Thoracic aorta (tissue), 2 donors: Measurements from ENCODE around the gene OR2A14. TPM values are rescaled to one million over a fixed set of nuclear protein-coding genes. Genes with fewer than 3 reads are reported as not detected.
"Not testable (repeated sequence)": the region's sequence is repeated elsewhere in the genome, so short reads cannot be mapped to it uniquely, and the experiment has no call there.

Experiments used
- ATAC-seq: fragments of 150-250 bp; one replicate; pipeline ENCODE4 v1.8.0; 2017; ENCODE audit warnings: low read depth; ENCODE audit not compliant: insufficient number of reproducible peaks, low FRiP score
- DNase-seq: peaks from one replicate; pipeline ENCODE4 v3.0.0-alpha.2; 2020; ENCODE audit warnings: low spot score
- H3K27ac ChIP-seq, 2 donors: fragments of 200-600 bp; sonication (generic); 1 replicate in 1 of 2; 2 replicates in 1 of 2; pipeline ENCODE4 v1.5.1; 2016; ENCODE audit warnings: mild to moderate bottlenecking in 2 of 2, moderate library complexity in 2 of 2
- H3K27me3 ChIP-seq: fragments of 200-600 bp; sonication (generic); replicated peaks from 2 replicates; pipeline ENCODE4 v1.6.0; 2016; ENCODE audit warnings: mild to moderate bottlenecking; ENCODE audit not compliant: insufficient read depth
- H3K36me3 ChIP-seq: fragments of 200-600 bp; sonication (generic); one replicate; pipeline ENCODE4 v1.5.1; 2016
- H3K4me1 ChIP-seq, 2 donors: fragments of 200-600 bp; sonication (generic); 1 replicate in 1 of 2; 2 replicates in 1 of 2; pipeline versions ENCODE4 v1.5.1 to v1.6.0; 2016; ENCODE audit warnings: low read depth in 2 of 2, mild to moderate bottlenecking in 1 of 2; ENCODE audit not compliant: control insufficient read depth in 1 of 2
- H3K4me3 ChIP-seq: fragments of 200-600 bp; sonication (generic); 2 replicates; pipeline ENCODE4 v1.5.1; 2016; ENCODE audit warnings: mild to moderate bottlenecking
- H3K9me3 ChIP-seq: fragments of 200-600 bp; sonication (generic); 2 replicates; pipeline ENCODE4 v1.5.1; 2016
- total RNA-seq, 2 donors: library from RNA; depleted of rRNA; stranded (reverse); fragments of >200 nt; gene quantifications; one replicate each; pipeline versions ENCODE4 v1.1.0 to v1.2.3, GENCODE V29; 2016
- TF ChIP-seq, protein P1 (sequence below): fragments of 200-600 bp; sonication (generic); IDR thresholded peaks from one replicate; pipeline ENCODE4 v1.5.1; 2019; ENCODE audit warnings: antibody characterized with exemption

OR2A14 gene
- total RNA-seq, 2 donors from 2014 or later: not detected

DNA sequence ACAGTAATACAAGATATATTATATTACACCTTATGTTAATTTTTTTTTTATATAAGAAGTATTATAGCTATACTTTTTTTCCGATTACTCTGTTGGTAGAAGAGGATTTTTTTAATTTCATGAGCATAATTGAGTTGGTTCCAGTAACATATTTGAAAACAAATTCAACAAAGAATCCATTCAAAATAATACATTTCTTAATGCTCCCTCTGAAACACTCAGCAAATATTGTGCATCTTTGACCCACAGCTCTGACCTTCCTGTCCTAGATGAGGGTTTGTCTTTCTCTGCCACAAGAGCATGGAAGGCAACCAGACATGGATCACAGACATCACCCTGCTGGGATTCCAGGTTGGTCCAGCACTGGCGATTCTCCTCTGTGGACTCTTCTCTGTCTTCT, 13.7 kb upstream of the OR2A14 start, which contains the start of gene OR2A2:
Gene OR2A2 (plus strand): TSS at position 301 of the 400 bp plus-strand sequence. CDS start 0 bp downstream, at position 301.
- DNase-seq: no peak
- Histone ChIP-seq H3K36me3 (no peaks in the 10 kb centered on the region), H3K4me1 (no peaks in the 10 kb centered on the region), H3K4me3 (no peak within 1 kb of the TSS), H3K9me3 (no peaks in the 10 kb centered on the region), H3K27ac (no peak within 1 kb of the TSS), H3K27me3 (no peaks in the 10 kb centered on the region)
- TF ChIP-seq, protein P1, sequence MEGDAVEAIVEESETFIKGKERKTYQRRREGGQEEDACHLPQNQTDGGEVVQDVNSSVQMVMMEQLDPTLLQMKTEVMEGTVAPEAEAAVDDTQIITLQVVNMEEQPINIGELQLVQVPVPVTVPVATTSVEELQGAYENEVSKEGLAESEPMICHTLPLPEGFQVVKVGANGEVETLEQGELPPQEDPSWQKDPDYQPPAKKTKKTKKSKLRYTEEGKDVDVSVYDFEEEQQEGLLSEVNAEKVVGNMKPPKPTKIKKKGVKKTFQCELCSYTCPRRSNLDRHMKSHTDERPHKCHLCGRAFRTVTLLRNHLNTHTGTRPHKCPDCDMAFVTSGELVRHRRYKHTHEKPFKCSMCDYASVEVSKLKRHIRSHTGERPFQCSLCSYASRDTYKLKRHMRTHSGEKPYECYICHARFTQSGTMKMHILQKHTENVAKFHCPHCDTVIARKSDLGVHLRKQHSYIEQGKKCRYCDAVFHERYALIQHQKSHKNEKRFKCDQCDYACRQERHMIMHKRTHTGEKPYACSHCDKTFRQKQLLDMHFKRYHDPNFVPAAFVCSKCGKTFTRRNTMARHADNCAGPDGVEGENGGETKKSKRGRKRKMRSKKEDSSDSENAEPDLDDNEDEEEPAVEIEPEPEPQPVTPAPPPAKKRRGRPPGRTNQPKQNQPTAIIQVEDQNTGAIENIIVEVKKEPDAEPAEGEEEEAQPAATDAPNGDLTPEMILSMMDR: no peak
- no peak for ATAC-seq

DNA sequence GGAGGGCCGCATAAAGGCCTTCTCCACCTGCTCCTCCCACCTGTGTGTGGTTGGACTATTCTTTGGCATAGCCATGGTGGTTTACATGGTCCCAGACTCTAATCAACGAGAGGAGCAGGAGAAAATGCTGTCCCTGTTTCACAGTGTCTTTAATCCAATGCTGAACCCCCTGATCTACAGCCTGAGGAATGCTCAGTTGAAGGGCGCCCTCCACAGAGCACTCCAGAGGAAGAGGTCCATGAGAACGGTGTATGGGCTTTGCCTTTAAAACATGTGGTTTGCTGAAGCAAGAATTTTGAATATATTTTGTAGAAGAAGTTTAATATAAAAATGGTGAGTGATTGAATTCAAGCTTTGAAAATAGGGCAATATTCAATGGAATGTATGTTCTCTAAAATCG, 12.7 kb upstream of the OR2A14 start:
- H3K36me3 ChIP-seq: no peaks in the 10 kb centered on the region
- no peak overlapping the region for H3K27ac ChIP-seq
- no peaks in the 10 kb centered on the region for H3K9me3 ChIP-seq
- no peak for ATAC-seq
- H3K4me1 ChIP-seq: no peaks in the 10 kb centered on the region
- H3K27me3 ChIP-seq: no peaks in the 10 kb centered on the region
- TF ChIP-seq, protein P1: no peak
- no peak for DNase-seq
- no peak overlapping the region for H3K4me3 ChIP-seq

DNA sequence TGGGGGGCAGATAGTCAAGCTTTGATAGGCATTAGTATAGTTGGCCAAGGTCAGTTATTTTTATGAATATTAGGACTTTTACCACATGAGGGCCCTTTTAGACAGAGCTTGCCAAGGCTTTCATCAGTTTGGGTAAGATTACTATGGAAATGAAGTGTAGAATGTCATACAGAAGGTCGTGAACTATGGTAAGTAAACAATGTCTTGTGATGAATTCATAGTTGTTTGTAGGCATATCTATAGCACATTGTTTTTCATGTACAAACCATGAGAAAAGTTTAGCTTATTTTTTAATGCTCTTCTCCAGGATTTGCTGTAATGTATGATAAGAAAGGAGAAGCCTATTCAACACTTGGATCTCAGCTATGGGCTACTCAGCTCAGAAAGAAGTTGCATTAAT, 9.3 kb upstream of the OR2A14 start:
- no peaks in the 10 kb centered on the region for H3K27me3 ChIP-seq
- no peak overlapping the region for H3K27ac ChIP-seq
- H3K9me3 ChIP-seq: no peaks in the 10 kb centered on the region
- H3K4me3 ChIP-seq: no peak overlapping the region
- ATAC-seq (no peak), DNase-seq (no peak)
- H3K4me1 ChIP-seq: no peaks in the 10 kb centered on the region
- TF ChIP-seq, protein P1: no peak
- no peaks in the 10 kb centered on the region for H3K36me3 ChIP-seq

DNA sequence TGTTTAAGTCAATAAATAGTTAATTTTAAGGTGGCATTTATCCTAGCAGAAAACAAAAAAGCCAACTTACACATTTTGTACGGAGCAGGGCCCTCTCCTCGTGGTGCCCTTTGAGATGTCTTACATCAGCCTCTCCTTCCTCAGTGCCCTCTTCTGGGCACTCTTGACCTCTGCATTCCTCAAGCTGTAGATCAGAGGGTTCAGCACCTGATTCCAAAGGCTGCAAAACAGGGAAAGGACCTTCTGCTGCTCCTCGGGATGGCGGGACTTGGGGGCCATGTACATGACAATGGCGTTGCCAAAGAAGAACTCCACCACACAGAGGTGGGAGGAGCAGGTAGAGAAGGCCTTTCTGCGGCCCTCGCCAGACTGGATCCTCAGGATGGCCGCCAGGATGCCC, 4.6 kb upstream of the OR2A14 start:
- Histone ChIP-seq H3K9me3 (no peaks in the 10 kb centered on the region), H3K4me1 (no peaks in the 10 kb centered on the region), H3K27me3 (no peaks in the 10 kb centered on the region), H3K27ac (no peak overlapping the region), H3K36me3 (no peaks in the 10 kb centered on the region), H3K4me3 (no peak overlapping the region)
- TF ChIP-seq, protein P1: no peak
- no peak for ATAC-seq
- no peak for DNase-seq

DNA sequence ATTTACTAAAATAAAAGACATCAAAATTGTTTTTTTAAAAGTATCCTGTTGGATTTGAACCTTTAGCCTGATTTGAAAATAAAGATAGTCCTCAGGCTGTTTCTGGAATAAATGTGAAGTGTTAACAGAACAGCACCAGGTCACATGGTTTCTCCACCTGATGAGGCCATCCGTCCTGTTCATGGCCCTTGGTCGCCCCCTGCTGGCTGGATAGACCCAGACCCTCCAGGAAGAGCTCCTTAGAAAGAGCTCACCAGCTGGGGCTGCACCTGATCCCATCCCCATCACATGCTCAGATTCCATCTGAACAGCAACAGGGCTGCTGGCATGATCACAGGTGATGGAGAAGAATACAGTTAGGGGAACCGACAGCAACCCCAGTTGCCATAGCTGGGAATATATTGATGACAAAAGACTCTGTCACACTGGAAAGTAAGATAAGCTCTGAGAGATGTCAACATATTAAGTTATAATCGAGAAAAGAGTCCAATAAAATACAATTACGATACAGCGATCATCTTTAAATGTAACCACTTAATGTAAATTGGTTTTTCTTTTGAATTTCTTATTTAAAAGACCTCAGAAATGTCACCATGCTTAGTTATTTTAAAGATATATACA, 4.8 kb downstream of the OR2A14 start:
- TF ChIP-seq, protein P1: peak; percentile 70
- Histone ChIP-seq H3K27ac (no peak overlapping the region), H3K36me3 (no peaks in the 10 kb centered on the region), H3K4me3 (no peak overlapping the region), H3K4me1 (no peaks in the 10 kb centered on the region), H3K9me3 (no peaks in the 10 kb centered on the region), H3K27me3 (no peaks in the 10 kb centered on the region)
- DNase-seq (peak; percentile 36), ATAC-seq (peak; percentile 71)

DNA sequence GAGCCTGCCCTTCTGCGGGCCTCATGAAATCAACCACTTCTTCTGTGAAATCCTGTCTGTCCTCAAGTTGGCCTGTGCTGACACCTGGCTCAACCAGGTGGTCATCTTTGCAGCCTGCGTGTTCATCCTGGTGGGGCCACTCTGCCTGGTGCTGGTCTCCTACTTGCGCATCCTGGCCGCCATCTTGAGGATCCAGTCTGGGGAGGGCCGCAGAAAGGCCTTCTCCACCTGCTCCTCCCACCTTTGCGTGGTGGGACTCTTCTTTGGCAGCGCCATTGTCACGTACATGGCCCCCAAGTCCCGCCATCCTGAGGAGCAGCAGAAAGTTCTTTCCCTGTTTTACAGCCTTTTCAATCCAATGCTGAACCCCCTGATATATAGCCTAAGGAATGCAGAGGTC, 6.6 kb downstream of the OR2A14 start:
- H3K9me3 ChIP-seq, H3K27me3 ChIP-seq, H3K4me1 ChIP-seq, ATAC-seq, H3K4me3 ChIP-seq, H3K27ac ChIP-seq, DNase-seq, H3K36me3 ChIP-seq: not testable (repeated sequence)
